H9 (cell line): ENCODE measurements around the gene EQTN. TPM values are rescaled to one million over a fixed set of nuclear protein-coding genes. Genes with fewer than 3 reads are reported as not detected.
A peak's percentile ranks its signal among the peaks of the same experiment; 100 is the strongest.

ENCODE experiments used
- DNase-seq: peaks from one replicate; pipeline ENCODE4 v3.0.0-alpha.2; 2017
- H2AFZ ChIP-seq: one replicate; pipeline ENCODE4 v1.6.1; 2013; ENCODE audit warnings: mild to moderate bottlenecking, low read length, control low read depth, moderate library complexity
- H2AK5ac ChIP-seq: 2 replicates; pipeline ENCODE4 v1.6.1; 2013; ENCODE audit warnings: low read length, control low read depth, mixed read lengths; ENCODE audit not compliant: insufficient read length
- H2BK120ac ChIP-seq: one replicate; pipeline ENCODE4 v1.6.1; 2013; ENCODE audit warnings: low read depth, mild to moderate bottlenecking, low read length, control low read depth, inconsistent platforms; ENCODE audit not compliant: poor library complexity, severe bottlenecking
- H2BK12ac ChIP-seq: 2 replicates; pipeline ENCODE4 v1.6.1; 2013; ENCODE audit warnings: low read length, control low read depth, mixed read lengths, low read depth; ENCODE audit not compliant: insufficient read length
- H2BK15ac ChIP-seq: 2 replicates; pipeline ENCODE4 v1.6.1; 2013; ENCODE audit warnings: low read depth, low read length, control low read depth
- H2BK20ac ChIP-seq: one replicate; pipeline ENCODE4 v1.6.1; 2013; ENCODE audit warnings: low read depth, mild to moderate bottlenecking, low read length, control low read depth, inconsistent platforms; ENCODE audit not compliant: poor library complexity, severe bottlenecking
- H2BK5ac ChIP-seq: 2 replicates; pipeline ENCODE4 v1.6.1; 2013; ENCODE audit warnings: low read length, control low read depth, mixed read lengths; ENCODE audit not compliant: insufficient read length
- H3K14ac ChIP-seq: 2 replicates; pipeline ENCODE4 v1.6.1; 2013; ENCODE audit warnings: low read length, control low read depth; ENCODE audit not compliant: insufficient read depth
- H3K18ac ChIP-seq: 2 replicates; pipeline ENCODE4 v1.6.1; 2013; ENCODE audit warnings: low read depth, mild to moderate bottlenecking, mixed read lengths, low read length, control low read depth; ENCODE audit not compliant: insufficient read length
- H3K23ac ChIP-seq: 2 replicates; pipeline ENCODE4 v1.6.1; 2013; ENCODE audit warnings: low read length, control low read depth, mixed read lengths, low read depth; ENCODE audit not compliant: insufficient read length
- H3K23me2 ChIP-seq: 2 replicates; pipeline ENCODE4 v1.6.1; 2013; ENCODE audit warnings: low read depth, mild to moderate bottlenecking, mixed read lengths, low read length, control low read depth; ENCODE audit not compliant: insufficient read length, poor library complexity, severe bottlenecking
- H3K27ac ChIP-seq: 2 replicates; pipeline ENCODE4 v1.5.1; 2013; ENCODE audit warnings: low read length, control low read depth, mixed read lengths, low read depth; ENCODE audit not compliant: insufficient read length
- H3K27me3 ChIP-seq: 2 replicates; pipeline ENCODE4 v1.6.1; 2013; ENCODE audit warnings: low read length, control low read depth, inconsistent platforms; ENCODE audit not compliant: insufficient read depth
- H3K4ac ChIP-seq: 2 replicates; pipeline ENCODE4 v1.6.1; 2013; ENCODE audit warnings: low read depth, mild to moderate bottlenecking, control low read depth, inconsistent platforms, low read length, moderate library complexity
- H3K4me1 ChIP-seq: 2 replicates; pipeline ENCODE4 v1.6.1; 2013; ENCODE audit warnings: low read length, control low read depth, inconsistent platforms; ENCODE audit not compliant: insufficient read depth
- H3K4me2 ChIP-seq: 2 replicates; pipeline ENCODE4 v1.6.1; 2013; ENCODE audit warnings: low read length, control low read depth, mixed read lengths; ENCODE audit not compliant: insufficient read length, insufficient read depth
- H3K56ac ChIP-seq: 2 replicates; pipeline ENCODE4 v1.6.1; 2013; ENCODE audit warnings: low read depth, mild to moderate bottlenecking, mixed read lengths, low read length, control low read depth; ENCODE audit not compliant: insufficient read length
- H3K79me1 ChIP-seq: 2 replicates; pipeline ENCODE4 v1.6.1; 2013; ENCODE audit warnings: low read depth, mild to moderate bottlenecking, moderate library complexity, low read length, control low read depth, inconsistent platforms; ENCODE audit not compliant: insufficient read depth, poor library complexity, severe bottlenecking
- H3K79me2 ChIP-seq: 2 replicates; pipeline ENCODE4 v1.6.1; 2013; ENCODE audit warnings: low read length, control low read depth, inconsistent platforms; ENCODE audit not compliant: insufficient read depth
- H3K9ac ChIP-seq: 2 replicates; pipeline ENCODE4 v1.6.1; 2013; ENCODE audit warnings: low read length, control low read depth, mixed read lengths; ENCODE audit not compliant: insufficient read length; ENCODE audit errors: extremely low read depth
- H3K9me3 ChIP-seq: one replicate; pipeline ENCODE4 v1.6.1; 2013; ENCODE audit warnings: low read depth, low read length, inconsistent platforms; ENCODE audit not compliant: control insufficient read depth
- H3T11ph ChIP-seq: one replicate; pipeline ENCODE4 v1.6.1; 2013; ENCODE audit warnings: mild to moderate bottlenecking, low read length, control low read depth, inconsistent platforms
- H4K20me1 ChIP-seq: one replicate; pipeline ENCODE4 v1.6.1; 2013; ENCODE audit not compliant: control insufficient read depth, insufficient read length, insufficient read depth
- H4K5ac ChIP-seq: 2 replicates; pipeline ENCODE4 v1.6.1; 2013; ENCODE audit warnings: low read depth, mild to moderate bottlenecking, mixed read lengths, low read length, control low read depth; ENCODE audit not compliant: insufficient read length
- H4K8ac ChIP-seq: replicated peaks from 2 replicates; pipeline ENCODE4 v1.6.1; 2013; ENCODE audit warnings: low read length, control low read depth, mixed read lengths, low read depth; ENCODE audit not compliant: insufficient read length
- H4K91ac ChIP-seq: 2 replicates; pipeline ENCODE4 v1.6.1; 2013; ENCODE audit warnings: low read depth, mild to moderate bottlenecking, moderate library complexity, mixed read lengths, low read length, control low read depth; ENCODE audit not compliant: insufficient read length
- H3K27ac Mint-ChIP-seq, 3 experiments: 2 replicates in 2 of 3; 3 replicates in 1 of 3; pipeline ENCODE4 v1.8.0; 2020 to 2021; ENCODE audit warnings: mixed read lengths in 3 of 3, mild to moderate bottlenecking in 1 of 3, moderate library complexity in 1 of 3
- H3K27me3 Mint-ChIP-seq: 2 replicates; pipeline ENCODE4 v1.8.0; 2021; ENCODE audit warnings: low read depth, mild to moderate bottlenecking, moderate library complexity, mixed read lengths
- H3K36me3 Mint-ChIP-seq, 3 experiments: 2 replicates in 2 of 3; 3 replicates in 1 of 3; pipeline ENCODE4 v1.8.0; 2020 to 2021; ENCODE audit warnings: low read depth in 3 of 3, mixed read lengths in 3 of 3; ENCODE audit not compliant: insufficient read depth in 1 of 3
- H3K4me1 Mint-ChIP-seq, 2 experiments: 2 replicates each; pipeline ENCODE4 v1.8.0; 2020; ENCODE audit warnings: mixed read lengths in 2 of 2
- H3K4me3 Mint-ChIP-seq, 2 experiments: 2 replicates in 1 of 2; 3 replicates in 1 of 2; pipeline ENCODE4 v1.8.0; 2020 to 2021; ENCODE audit warnings: mild to moderate bottlenecking in 2 of 2, mixed read lengths in 2 of 2, moderate library complexity in 1 of 2
- H3K9me3 Mint-ChIP-seq, 2 experiments: 2 replicates in 1 of 2; 3 replicates in 1 of 2; pipeline ENCODE4 v1.8.0; 2020; ENCODE audit warnings: mild to moderate bottlenecking in 2 of 2, mixed read lengths in 2 of 2, moderate library complexity in 1 of 2
- CTCF ChIP-seq: fragments of 200-600 bp; sonication (generic); conservative IDR thresholded peaks from 3 replicates; pipeline ENCODE4 v1.8.0; 2021; ENCODE audit warnings: antibody characterized with exemption, mild to moderate bottlenecking
- WGBS: extraction: QIAGEN DNeasy Blood & Tissue Kit; methylation state at CpG from one replicate; pipeline ENCODE4 v1.1.7; 2013; ENCODE audit warnings: missing lambda C conversion rate, low lambda C conversion rate, mixed read lengths; ENCODE audit not compliant: insufficient read length; ENCODE audit errors: extremely low coverage; 5-methylcytosine and 5-hydroxymethylcytosine counted together
- total RNA-seq: library from RNA; stranded (reverse); gene quantifications from 2 replicates; pipeline ENCODE4 v1.2.1, GENCODE V29; 2021

Gene EQTN
- total RNA-seq, 1 experiment from 2014 or later = not detected

DNA sequence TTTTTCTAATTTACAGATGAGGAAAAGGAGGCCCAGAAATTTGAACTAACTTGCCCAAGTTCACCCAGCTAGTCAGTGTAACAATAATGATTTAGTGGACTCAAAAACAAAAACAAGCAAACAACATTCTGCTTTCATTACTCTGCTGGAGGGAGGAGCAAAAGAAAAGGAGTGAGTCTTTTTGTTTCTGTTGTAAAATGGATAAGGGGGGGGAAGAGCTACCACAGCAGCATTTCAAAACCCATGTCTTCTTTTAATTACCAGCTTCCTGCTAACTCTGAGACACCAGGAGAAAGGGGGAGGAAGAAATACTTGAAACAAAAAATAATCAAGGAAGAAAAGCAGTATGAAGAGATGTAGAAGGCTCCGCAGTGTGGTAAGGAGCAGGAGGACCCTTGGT, 39.2 kb upstream of the EQTN start:
- H2BK5ac ChIP-seq = no peak overlapping the region
- Mint-ChIP-seq H3K27ac (peak overlapping the region in 1 of 3 experiments; percentile 84; a peak in 2 of 7 replicates), H3K4me1 (peaks cover 29 to 52% of the 10 kb centered on the region in 2 experiments), H3K27me3 (no peaks in the 10 kb centered on the region), H3K9me3 (no peaks in the 10 kb centered on the region; a peak in 1 of 5 replicates), H3K36me3 (peaks cover 0 to 2% (median 2%) of the 10 kb centered on the region in 3 experiments; a peak in 2 of 7 replicates), H3K4me3 (no peak overlapping the region)
- H4K20me1 ChIP-seq = no peaks in the 10 kb centered on the region
- no peaks in the 10 kb centered on the region for H3K9me3 ChIP-seq
- no peak for DNase-seq
- H4K91ac ChIP-seq = no peak overlapping the region
- WGBS = no CpG with 5 or more reads among the region's 1 CpG
- no peak overlapping the region for H3K14ac ChIP-seq
- no peak overlapping the region for H4K8ac ChIP-seq
- no peak overlapping the region for H4K5ac ChIP-seq
- no peak overlapping the region for H2BK12ac ChIP-seq
- H2AK5ac ChIP-seq = no peak overlapping the region
- no peak overlapping the region for H2AFZ ChIP-seq
- H3K23ac ChIP-seq = no peak overlapping the region
- no peaks in the 10 kb centered on the region for H3K27me3 ChIP-seq
- no peak overlapping the region for H2BK15ac ChIP-seq
- H3T11ph ChIP-seq = no peak overlapping the region
- H3K9ac ChIP-seq = no peak overlapping the region
- H3K79me2 ChIP-seq = no peaks in the 10 kb centered on the region
- no peak for TF ChIP-seq CTCF
- H3K23me2 ChIP-seq = no peaks in the 10 kb centered on the region
- no peak overlapping the region for H3K4ac ChIP-seq
- H2BK20ac ChIP-seq = no peak overlapping the region
- H3K4me2 ChIP-seq = no peak overlapping the region
- H3K4me1 ChIP-seq = peaks cover 17% of the 10 kb centered on the region
- H3K27ac ChIP-seq = no peak overlapping the region
- no peak overlapping the region for H3K56ac ChIP-seq
- no peak overlapping the region for H3K18ac ChIP-seq
- H2BK120ac ChIP-seq = no peak overlapping the region
- H3K79me1 ChIP-seq = no peaks in the 10 kb centered on the region
